ENCODE results near the gene MGP.

GRCh38 chr12:14893506-14894250 is 8.0 kb upstream of the MGP start:
- no peak for TF ChIP-seq KDM1A (CRISPR knock-in tag; IDR thresholded peaks at IDR 0.05)
- no peak for TF ChIP-seq ELF4 (CRISPR knock-in tag; IDR thresholded peaks at IDR 0.05; ENCODE audit: borderline replicate concordance)
- TF ChIP-seq BHLHE40 (IDR thresholded peaks at IDR 0.05; ENCODE audit: low read length): no peak
- no peak for TF ChIP-seq CTCF (CRISPR knock-in tag; IDR thresholded peaks at IDR 0.05)
- TF ChIP-seq ZNF136 (CRISPR knock-in tag; IDR thresholded peaks at IDR 0.05; ENCODE audit: low read depth): no peak
- TF ChIP-seq ZBTB46 (CRISPR knock-in tag; IDR thresholded peaks at IDR 0.05; ENCODE audit: borderline replicate concordance): no peak
- TF ChIP-seq ZNF615 (CRISPR knock-in tag; IDR thresholded peaks at IDR 0.05; ENCODE audit: borderline replicate concordance): no peak
- no peak for TF ChIP-seq GABPA (IDR thresholded peaks at IDR 0.05; ENCODE audit: low read depth, low read length)
- TF ChIP-seq GABPA (CRISPR knock-in tag; IDR thresholded peaks at IDR 0.05; ENCODE audit: low read depth): no peak
